Right ventricle myocardium inferior (tissue), 1 donor: ENCODE results near the gene HS3ST3B1. TPM values are rescaled to one million over a fixed set of nuclear protein-coding genes. Genes with fewer than 3 reads are reported as not detected.
A peak's percentile ranks its signal among the peaks of the same experiment; 100 is the strongest.

Experiments
- ATAC-seq: fragments of 200-7000 bp; cut with Tn5 transposase; one replicate; pipeline ENCODE4 v1.9.1; 2020; ENCODE audit warnings: mild to moderate bottlenecking, moderate library complexity
- DNase-seq: peaks from one replicate; pipeline ENCODE4 v3.0.0; 2021; ENCODE audit errors: missing footprints
- intact Hi-C: fragments of 100-400 bp; cut with DNase I; formaldehyde crosslinking; loops from one replicate; pipeline ENCODE4 v1.11.0; 2022
- long read RNA-seq: library from polyadenylated mRNA; unstranded; transcript quantifications from one replicate; pipeline ENCODE4 v2.0.0, GENCODE V29; 2021
- total RNA-seq: library from RNA; stranded (reverse); fragmentation: NEBNext Ultra II Directional; extraction: Animal tissue kit (Norgen Biotek cat#: 25700); gene quantifications from one replicate; pipeline ENCODE4 v1.2.1, GENCODE V29; 2021
- donor health status: DM: no; HTN: yes; CAD: no; lungs with severe emphysema.

HS3ST3B1 gene
- total RNA-seq: 1.5 TPM
- long read RNA-seq: 0 reads

DNA sequence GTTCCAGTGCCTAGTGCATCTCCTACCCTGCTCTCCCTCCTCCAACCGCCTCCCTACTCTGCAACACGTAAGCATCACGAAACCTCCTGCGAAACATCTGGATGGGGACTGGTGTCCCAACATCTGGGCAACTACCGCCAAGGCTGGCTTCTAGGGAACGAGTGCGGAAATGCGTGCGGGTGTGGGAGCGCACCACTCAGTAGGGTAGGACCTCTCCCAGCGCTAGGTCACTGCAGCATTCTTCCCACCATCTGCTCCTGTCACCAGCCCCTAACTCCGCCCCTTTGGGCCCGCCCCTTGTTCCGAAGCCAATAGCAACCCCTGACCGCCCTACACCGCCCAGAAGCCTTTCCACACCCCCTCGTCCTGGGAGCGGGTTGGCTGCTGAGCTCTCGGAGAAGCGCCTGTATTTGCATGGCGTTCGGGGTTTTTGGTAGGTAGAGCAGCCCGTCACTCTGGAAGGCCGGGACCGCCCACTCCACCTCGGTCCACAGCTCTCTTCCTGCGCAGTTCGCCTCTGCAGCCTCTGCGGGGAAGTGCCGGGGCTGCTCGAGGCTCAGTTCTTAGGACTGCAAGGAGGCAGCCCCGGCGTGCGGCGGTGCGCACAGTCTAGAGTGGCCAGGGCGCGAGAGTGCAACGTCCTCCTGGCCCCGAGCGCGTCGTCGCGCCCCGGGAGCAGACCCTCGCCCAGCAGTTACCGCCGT, at the start of gene HS3ST3B1:
Gene HS3ST3B1, plus strand, starts transcription at position 507 of the 704 bp plus-strand sequence. CDS start 438 bp downstream, outside the sequence.
- ATAC-seq: peak; percentile 93
- intact Hi-C loops: loop anchor here (2.0 to 10.0 kb wide), 4 partner anchors 233 to 854 kb away; partner anchors contain the start of gene COX10

DNA sequence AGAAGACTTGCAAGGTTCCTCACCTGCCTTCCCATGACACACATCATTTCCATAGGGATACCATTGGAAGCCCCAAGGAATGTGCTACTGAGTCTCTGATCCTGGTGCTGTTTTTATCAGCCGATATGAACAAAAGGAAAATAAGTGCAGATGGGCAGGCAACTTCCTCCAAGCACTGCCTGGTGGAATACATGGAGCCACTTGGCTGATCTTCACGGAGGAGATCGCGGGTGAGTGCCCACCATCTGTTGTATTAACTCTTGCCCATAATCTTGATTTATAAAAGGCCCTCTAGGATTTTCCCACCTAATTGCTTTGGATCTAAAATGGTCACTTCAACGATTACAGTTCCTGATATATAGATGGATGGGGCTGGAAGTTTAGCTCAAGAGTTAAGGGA, 39.5 kb upstream of the HS3ST3B1 start:
- DNase-seq (no peak), ATAC-seq (no peak)
- intact Hi-C loops: no loop called here

More for the DNA sequence above, at the start of gene HS3ST3B1:
- DNase-seq: peak; percentile 98

DNA sequence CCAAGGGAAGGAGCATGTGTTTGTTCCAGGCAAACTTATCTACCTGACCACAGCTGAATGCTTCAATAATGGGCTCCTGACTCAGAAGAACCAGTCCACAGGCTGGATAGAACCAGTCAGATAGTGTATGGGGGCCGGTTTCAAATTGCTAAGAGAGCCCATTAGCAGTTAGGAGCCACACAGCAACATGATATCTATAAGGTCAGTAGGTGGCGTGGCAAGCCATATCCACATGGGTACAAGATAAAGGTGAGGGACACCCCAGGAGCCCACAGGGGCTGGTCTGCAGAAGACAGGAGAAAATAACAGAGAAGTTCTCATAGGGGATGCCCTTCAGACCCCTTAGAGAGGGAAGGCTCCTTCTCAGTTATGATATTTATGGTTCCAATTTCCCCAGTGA, 32.6 kb upstream of the HS3ST3B1 start:
- intact Hi-C loops: no loop called here
- ATAC-seq (no peak), DNase-seq (no peak)

GRCh38 chr17:14269473-14269872, 31.4 kb upstream of the HS3ST3B1 start:
- no peak for ATAC-seq
- no peak for DNase-seq
- intact Hi-C loops: no loop called here

DNA sequence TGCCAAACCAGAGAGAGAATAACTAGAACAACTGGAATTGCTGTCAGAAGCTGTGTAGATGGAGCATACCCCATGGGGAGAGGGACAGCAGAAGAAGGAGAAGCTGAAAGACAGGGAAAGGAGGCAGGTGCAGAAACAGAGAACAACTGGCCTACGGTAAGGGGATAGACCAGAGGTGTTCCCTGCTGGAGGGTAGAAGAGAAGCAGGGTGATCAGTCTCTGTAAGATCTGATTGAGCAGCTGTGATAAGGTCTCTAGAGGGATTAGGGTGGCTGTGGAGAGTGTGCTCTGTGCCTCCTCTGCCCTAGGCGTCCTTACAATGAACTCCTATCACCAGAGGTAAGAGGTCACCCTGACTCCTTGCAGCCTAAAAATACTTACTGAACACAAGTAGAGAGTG, 30.4 kb upstream of the HS3ST3B1 start:
- intact Hi-C loops: no loop called here
- ATAC-seq: no peak
- DNase-seq: no peak

DNA sequence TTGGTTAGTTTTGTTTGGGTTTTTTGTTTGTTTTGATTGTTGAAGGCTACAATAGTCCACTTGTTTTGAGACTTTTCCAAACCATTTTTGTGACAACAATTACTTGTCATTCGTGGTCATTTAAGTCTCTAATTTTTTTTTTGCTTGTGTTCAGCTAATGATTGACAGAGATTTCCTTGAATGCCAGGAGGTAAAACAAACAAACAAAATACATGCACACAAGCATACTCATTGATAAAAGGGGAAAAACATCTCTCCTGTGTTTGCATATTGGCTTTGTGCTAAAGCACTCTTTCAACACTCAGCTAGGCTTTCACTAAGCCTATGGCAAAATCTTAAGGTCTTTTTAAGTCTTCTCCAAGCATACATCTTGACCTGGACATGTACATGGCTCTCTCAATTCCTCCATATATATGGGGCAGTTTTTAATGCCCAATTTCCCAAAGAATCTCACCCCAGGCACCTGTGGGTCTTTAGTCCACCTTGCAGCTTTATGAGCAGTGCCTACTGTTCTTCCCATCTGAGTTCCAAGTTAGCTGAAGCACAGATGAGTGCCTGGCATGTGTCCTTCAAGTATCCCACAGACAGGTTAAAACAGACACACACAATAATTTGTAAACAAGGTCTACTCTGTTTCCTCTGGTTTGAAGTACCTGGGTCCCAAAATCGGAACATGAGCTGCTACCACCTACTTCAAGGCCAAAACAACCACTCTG, 24.2 kb upstream of the HS3ST3B1 start:
- DNase-seq: no peak
- intact Hi-C loops: no loop called here
- ATAC-seq: no peak

GRCh38 chr17:14281530-14281929, 19.4 kb upstream of the HS3ST3B1 start:
- intact Hi-C loops: no loop called here
- DNase-seq (no peak), ATAC-seq (no peak)

- DNase-seq: no peak
- intact Hi-C loops: no loop called here
- no peak for ATAC-seq
Observed at GRCh38 chr17:14282726-14283125, 18.2 kb upstream of the HS3ST3B1 start.

DNA sequence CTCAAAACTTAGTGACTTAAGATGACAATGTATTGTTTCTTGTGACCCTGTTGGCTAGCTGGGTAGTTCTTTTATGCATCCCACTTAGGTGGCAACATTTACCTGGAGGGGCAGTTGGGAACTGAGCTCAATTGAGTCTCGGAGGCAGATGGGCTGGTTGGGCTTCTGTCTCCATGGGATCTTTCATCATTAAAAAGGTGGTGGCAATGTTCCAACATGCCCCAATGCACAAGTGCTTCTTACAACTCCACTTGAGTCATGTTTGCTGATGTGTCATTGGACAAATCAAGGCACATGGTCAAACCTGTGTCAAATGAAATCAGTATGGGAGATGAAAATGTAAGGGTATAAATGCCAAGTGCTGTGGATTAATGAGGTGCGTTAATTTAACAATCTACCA, 11.7 kb upstream of the HS3ST3B1 start:
- DNase-seq: no peak
- intact Hi-C loops: no loop called here
- ATAC-seq: no peak

GRCh38 chr17:14294876-14295275, 6.0 kb upstream of the HS3ST3B1 start:
- intact Hi-C loops: no loop called here
- ATAC-seq (no peak), DNase-seq (no peak)

GRCh38 chr17:14295676-14296075, 5.2 kb upstream of the HS3ST3B1 start:
- DNase-seq (no peak), ATAC-seq (no peak)
- intact Hi-C loops: no loop called here

- no peak for ATAC-seq
- DNase-seq: no peak
- intact Hi-C loops: no loop called here
Observed at GRCh38 chr17:14296166-14296910, 4.5 kb upstream of the HS3ST3B1 start.

GRCh38 chr17:14297161-14297851, 3.6 kb upstream of the HS3ST3B1 start:
- ATAC-seq (no peak), DNase-seq (no peak)
- intact Hi-C loops: no loop called here

GRCh38 chr17:14298221-14298946, 2.5 kb upstream of the HS3ST3B1 start:
- DNase-seq (no peak), ATAC-seq (no peak)
- intact Hi-C loops: no loop called here

DNA sequence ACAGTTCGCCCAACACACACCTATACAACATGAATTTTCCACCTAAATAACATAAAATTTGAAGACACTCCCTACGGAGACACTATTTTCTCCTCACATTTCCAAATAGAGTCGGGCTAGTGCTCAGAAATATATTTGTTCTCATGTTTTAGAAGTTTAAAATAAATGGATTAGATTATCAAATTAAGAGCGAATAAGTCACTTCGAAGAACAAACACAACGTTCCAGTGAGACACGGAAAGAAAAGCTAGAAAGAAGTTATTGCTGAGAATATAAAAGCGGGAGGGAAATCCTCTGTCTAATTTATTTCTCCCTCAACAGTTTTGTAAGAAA, 2.0 kb upstream of the HS3ST3B1 start:
- no peak for DNase-seq
- intact Hi-C loops: no loop called here
- no peak for ATAC-seq

- ATAC-seq (no peak), DNase-seq (no peak)
- intact Hi-C loops: loop anchor here (2.0 to 10.0 kb wide), 4 partner anchors 232 to 855 kb away; partner anchors contain the start of gene COX10
Observed at GRCh38 chr17:14299280-14300141, 1.4 kb upstream of the HS3ST3B1 start.

DNA sequence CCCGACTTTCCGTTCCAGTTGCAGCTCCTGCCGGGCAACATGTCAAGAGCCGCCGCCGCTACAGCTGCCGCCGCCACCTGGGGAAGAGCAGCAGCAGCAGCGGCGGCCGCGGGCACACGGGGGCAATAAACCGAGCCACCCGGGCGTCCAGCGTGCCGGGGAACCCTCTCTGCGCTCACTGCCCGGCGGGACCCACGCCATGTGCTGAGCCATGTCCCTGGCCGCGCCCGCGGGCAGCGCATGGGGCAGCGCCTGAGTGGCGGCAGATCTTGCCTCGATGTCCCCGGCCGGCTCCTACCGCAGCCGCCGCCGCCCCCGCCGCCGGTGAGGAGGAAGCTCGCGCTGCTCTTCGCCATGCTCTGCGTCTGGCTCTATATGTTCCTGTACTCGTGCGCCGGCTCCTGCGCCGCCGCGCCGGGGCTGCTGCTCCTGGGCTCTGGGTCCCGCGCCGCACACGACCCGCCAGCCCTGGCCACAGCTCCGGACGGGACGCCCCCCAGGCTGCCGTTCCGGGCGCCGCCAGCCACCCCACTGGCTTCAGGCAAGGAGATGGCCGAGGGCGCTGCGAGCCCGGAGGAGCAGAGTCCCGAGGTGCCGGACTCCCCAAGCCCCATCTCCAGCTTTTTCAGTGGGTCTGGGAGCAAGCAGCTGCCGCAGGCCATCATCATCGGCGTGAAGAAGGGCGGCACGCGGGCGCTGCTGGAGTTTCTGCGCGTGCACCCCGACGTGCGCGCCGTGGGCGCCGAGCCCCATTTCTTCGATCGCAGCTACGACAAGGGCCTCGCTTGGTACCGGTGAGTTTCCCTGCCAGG, 604 bp downstream of the HS3ST3B1 start:
- no peak for DNase-seq
- intact Hi-C loops: loop anchor here (2.0 to 10.0 kb wide), 4 partner anchors 234 to 853 kb away; partner anchors contain the start of gene COX10
- peak; percentile 12 for ATAC-seq
